ENCODE measurements around the gene C19orf12.

DNA sequence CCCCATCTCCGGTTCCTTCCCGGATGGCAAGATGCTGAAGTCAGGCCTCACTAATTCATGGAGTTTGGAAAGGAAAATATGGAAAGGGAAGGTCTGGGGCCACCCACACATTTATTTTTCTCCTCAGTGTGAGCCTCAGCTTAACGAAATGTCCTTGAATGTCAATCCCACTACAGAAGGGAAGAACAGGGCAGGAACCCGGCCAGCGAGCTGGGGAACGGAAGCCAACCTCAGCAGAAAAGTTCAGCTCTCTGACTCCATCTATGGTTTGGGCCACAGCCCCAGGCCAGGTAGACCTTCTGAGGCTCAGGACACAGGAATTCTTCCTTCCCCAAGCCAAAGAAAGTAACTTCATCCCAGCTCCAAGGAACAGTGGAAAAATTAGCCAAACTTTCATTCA, 8.4 kb downstream of the C19orf12 start:
- TF ChIP-seq YY1 (IDR thresholded peaks at IDR 0.05; ENCODE audit: extremely low read depth, insufficient replicate concordance, low read depth, low read length) (no peak), ZNF274 (IDR thresholded peaks at IDR 0.05; ENCODE audit: low read depth, low read length) (no peak), CTCF (IDR thresholded peaks at IDR 0.05 in 2 of 3, conservative IDR thresholded peaks at IDR 0.05 in 1 of 3; ENCODE audit: borderline replicate concordance in 1 of 3, insufficient read depth in 1 of 3, low read depth in 2 of 3, low read length in 2 of 3) (no peak), POLR2A (IDR thresholded peaks at IDR 0.05; ENCODE audit: borderline replicate concordance, extremely low read depth, insufficient read depth, insufficient read length) (no peak)

Data from HCT116 (cell line).